H9 (cell line): ENCODE measurements around the gene PPARA. TPM values are rescaled to one million over a fixed set of nuclear protein-coding genes. Genes with fewer than 3 reads are reported as not detected.

Source experiments
- DNase-seq: peaks from one replicate; pipeline ENCODE4 v3.0.0-alpha.2; 2017
- H2AFZ ChIP-seq: one replicate; pipeline ENCODE4 v1.6.1; 2013; ENCODE audit warnings: mild to moderate bottlenecking, low read length, control low read depth, moderate library complexity
- H2AK5ac ChIP-seq: 2 replicates; pipeline ENCODE4 v1.6.1; 2013; ENCODE audit warnings: low read length, control low read depth, mixed read lengths; ENCODE audit not compliant: insufficient read length
- H2BK120ac ChIP-seq: one replicate; pipeline ENCODE4 v1.6.1; 2013; ENCODE audit warnings: low read depth, mild to moderate bottlenecking, low read length, control low read depth, inconsistent platforms; ENCODE audit not compliant: poor library complexity, severe bottlenecking
- H2BK12ac ChIP-seq: 2 replicates; pipeline ENCODE4 v1.6.1; 2013; ENCODE audit warnings: low read length, control low read depth, mixed read lengths, low read depth; ENCODE audit not compliant: insufficient read length
- H2BK15ac ChIP-seq: 2 replicates; pipeline ENCODE4 v1.6.1; 2013; ENCODE audit warnings: low read depth, low read length, control low read depth
- H2BK20ac ChIP-seq: one replicate; pipeline ENCODE4 v1.6.1; 2013; ENCODE audit warnings: low read depth, mild to moderate bottlenecking, low read length, control low read depth, inconsistent platforms; ENCODE audit not compliant: poor library complexity, severe bottlenecking
- H2BK5ac ChIP-seq: 2 replicates; pipeline ENCODE4 v1.6.1; 2013; ENCODE audit warnings: low read length, control low read depth, mixed read lengths; ENCODE audit not compliant: insufficient read length
- H3K14ac ChIP-seq: 2 replicates; pipeline ENCODE4 v1.6.1; 2013; ENCODE audit warnings: low read length, control low read depth; ENCODE audit not compliant: insufficient read depth
- H3K18ac ChIP-seq: 2 replicates; pipeline ENCODE4 v1.6.1; 2013; ENCODE audit warnings: low read depth, mild to moderate bottlenecking, mixed read lengths, low read length, control low read depth; ENCODE audit not compliant: insufficient read length
- H3K23ac ChIP-seq: 2 replicates; pipeline ENCODE4 v1.6.1; 2013; ENCODE audit warnings: low read length, control low read depth, mixed read lengths, low read depth; ENCODE audit not compliant: insufficient read length
- H3K23me2 ChIP-seq: 2 replicates; pipeline ENCODE4 v1.6.1; 2013; ENCODE audit warnings: low read depth, mild to moderate bottlenecking, mixed read lengths, low read length, control low read depth; ENCODE audit not compliant: insufficient read length, poor library complexity, severe bottlenecking
- H3K27ac ChIP-seq: 2 replicates; pipeline ENCODE4 v1.5.1; 2013; ENCODE audit warnings: low read length, control low read depth, mixed read lengths, low read depth; ENCODE audit not compliant: insufficient read length
- H3K27me3 ChIP-seq: 2 replicates; pipeline ENCODE4 v1.6.1; 2013; ENCODE audit warnings: low read length, control low read depth, inconsistent platforms; ENCODE audit not compliant: insufficient read depth
- H3K4ac ChIP-seq: 2 replicates; pipeline ENCODE4 v1.6.1; 2013; ENCODE audit warnings: low read depth, mild to moderate bottlenecking, control low read depth, inconsistent platforms, low read length, moderate library complexity
- H3K4me1 ChIP-seq: 2 replicates; pipeline ENCODE4 v1.6.1; 2013; ENCODE audit warnings: low read length, control low read depth, inconsistent platforms; ENCODE audit not compliant: insufficient read depth
- H3K4me2 ChIP-seq: 2 replicates; pipeline ENCODE4 v1.6.1; 2013; ENCODE audit warnings: low read length, control low read depth, mixed read lengths; ENCODE audit not compliant: insufficient read length, insufficient read depth
- H3K56ac ChIP-seq: 2 replicates; pipeline ENCODE4 v1.6.1; 2013; ENCODE audit warnings: low read depth, mild to moderate bottlenecking, mixed read lengths, low read length, control low read depth; ENCODE audit not compliant: insufficient read length
- H3K79me1 ChIP-seq: 2 replicates; pipeline ENCODE4 v1.6.1; 2013; ENCODE audit warnings: low read depth, mild to moderate bottlenecking, moderate library complexity, low read length, control low read depth, inconsistent platforms; ENCODE audit not compliant: insufficient read depth, poor library complexity, severe bottlenecking
- H3K79me2 ChIP-seq: 2 replicates; pipeline ENCODE4 v1.6.1; 2013; ENCODE audit warnings: low read length, control low read depth, inconsistent platforms; ENCODE audit not compliant: insufficient read depth
- H3K9ac ChIP-seq: 2 replicates; pipeline ENCODE4 v1.6.1; 2013; ENCODE audit warnings: low read length, control low read depth, mixed read lengths; ENCODE audit not compliant: insufficient read length; ENCODE audit errors: extremely low read depth
- H3K9me3 ChIP-seq: one replicate; pipeline ENCODE4 v1.6.1; 2013; ENCODE audit warnings: low read depth, low read length, inconsistent platforms; ENCODE audit not compliant: control insufficient read depth
- H3T11ph ChIP-seq: one replicate; pipeline ENCODE4 v1.6.1; 2013; ENCODE audit warnings: mild to moderate bottlenecking, low read length, control low read depth, inconsistent platforms
- H4K20me1 ChIP-seq: one replicate; pipeline ENCODE4 v1.6.1; 2013; ENCODE audit not compliant: control insufficient read depth, insufficient read length, insufficient read depth
- H4K5ac ChIP-seq: 2 replicates; pipeline ENCODE4 v1.6.1; 2013; ENCODE audit warnings: low read depth, mild to moderate bottlenecking, mixed read lengths, low read length, control low read depth; ENCODE audit not compliant: insufficient read length
- H4K8ac ChIP-seq: replicated peaks from 2 replicates; pipeline ENCODE4 v1.6.1; 2013; ENCODE audit warnings: low read length, control low read depth, mixed read lengths, low read depth; ENCODE audit not compliant: insufficient read length
- H4K91ac ChIP-seq: 2 replicates; pipeline ENCODE4 v1.6.1; 2013; ENCODE audit warnings: low read depth, mild to moderate bottlenecking, moderate library complexity, mixed read lengths, low read length, control low read depth; ENCODE audit not compliant: insufficient read length
- H3K27ac Mint-ChIP-seq, 3 experiments: 2 replicates in 2 of 3; 3 replicates in 1 of 3; pipeline ENCODE4 v1.8.0; 2020 to 2021; ENCODE audit warnings: mixed read lengths in 3 of 3, mild to moderate bottlenecking in 1 of 3, moderate library complexity in 1 of 3
- H3K27me3 Mint-ChIP-seq: 2 replicates; pipeline ENCODE4 v1.8.0; 2021; ENCODE audit warnings: low read depth, mild to moderate bottlenecking, moderate library complexity, mixed read lengths
- H3K36me3 Mint-ChIP-seq, 3 experiments: 2 replicates in 2 of 3; 3 replicates in 1 of 3; pipeline ENCODE4 v1.8.0; 2020 to 2021; ENCODE audit warnings: low read depth in 3 of 3, mixed read lengths in 3 of 3; ENCODE audit not compliant: insufficient read depth in 1 of 3
- H3K4me1 Mint-ChIP-seq, 2 experiments: 2 replicates each; pipeline ENCODE4 v1.8.0; 2020; ENCODE audit warnings: mixed read lengths in 2 of 2
- H3K4me3 Mint-ChIP-seq, 2 experiments: 2 replicates in 1 of 2; 3 replicates in 1 of 2; pipeline ENCODE4 v1.8.0; 2020 to 2021; ENCODE audit warnings: mild to moderate bottlenecking in 2 of 2, mixed read lengths in 2 of 2, moderate library complexity in 1 of 2
- H3K9me3 Mint-ChIP-seq, 2 experiments: 2 replicates in 1 of 2; 3 replicates in 1 of 2; pipeline ENCODE4 v1.8.0; 2020; ENCODE audit warnings: mild to moderate bottlenecking in 2 of 2, mixed read lengths in 2 of 2, moderate library complexity in 1 of 2
- CTCF ChIP-seq: fragments of 200-600 bp; sonication (generic); conservative IDR thresholded peaks from 3 replicates; pipeline ENCODE4 v1.8.0; 2021; ENCODE audit warnings: antibody characterized with exemption, mild to moderate bottlenecking
- WGBS: extraction: QIAGEN DNeasy Blood & Tissue Kit; methylation state at CpG from one replicate; pipeline ENCODE4 v1.1.7; 2013; ENCODE audit warnings: missing lambda C conversion rate, low lambda C conversion rate, mixed read lengths; ENCODE audit not compliant: insufficient read length; ENCODE audit errors: extremely low coverage; 5-methylcytosine and 5-hydroxymethylcytosine counted together
- total RNA-seq: library from RNA; stranded (reverse); gene quantifications from 2 replicates; pipeline ENCODE4 v1.2.1, GENCODE V29; 2021

Gene PPARA
- total RNA-seq, 1 experiment from 2014 or later = 7.3 TPM

DNA sequence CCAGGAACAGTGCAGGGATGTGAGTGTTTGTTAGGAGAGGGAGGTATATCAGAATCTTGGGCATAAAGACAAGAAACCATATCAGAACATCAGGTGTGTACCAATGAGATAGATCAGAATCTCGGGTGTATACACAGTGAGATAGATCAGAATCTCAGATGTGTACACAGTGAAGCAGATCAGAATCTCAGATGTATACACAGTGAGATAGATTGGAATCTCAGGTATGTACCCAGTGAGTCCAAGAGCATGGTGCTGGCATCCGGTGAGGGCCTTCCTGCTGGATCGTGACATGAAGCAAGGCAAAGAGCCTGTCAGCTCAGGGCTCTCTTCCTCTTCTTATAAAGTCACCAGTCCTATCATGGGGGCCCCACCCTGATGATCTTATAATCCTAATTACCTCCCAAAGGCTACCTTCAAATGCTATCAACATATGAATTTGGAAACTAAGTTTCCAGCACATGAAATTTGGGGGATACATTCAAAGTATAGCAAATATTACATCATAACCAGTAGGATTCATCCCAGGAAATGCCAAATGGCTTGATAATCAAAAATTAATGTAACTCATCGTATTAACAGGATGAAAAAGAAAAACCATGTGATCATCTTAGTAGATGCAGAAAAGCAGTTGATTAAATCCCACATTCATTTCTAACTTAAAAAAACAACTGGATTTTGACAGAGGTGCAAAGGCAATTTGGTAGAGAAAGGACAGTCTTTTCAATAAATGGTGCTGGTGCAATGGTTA, 28.6 kb downstream of the PPARA start:
- Histone ChIP-seq H3K23ac (no peak overlapping the region), H4K5ac (no peak overlapping the region), H3K9me3 (peaks cover 31% of the 10 kb centered on the region), H4K20me1 (no peaks in the 10 kb centered on the region), H4K8ac (no peak overlapping the region), H3K27me3 (no peaks in the 10 kb centered on the region), H3K4me1 (no peaks in the 10 kb centered on the region), H3K9ac (no peak overlapping the region), H3K23me2 (no peaks in the 10 kb centered on the region), H3K4ac (no peak overlapping the region), H3K18ac (no peak overlapping the region), H3K56ac (no peak overlapping the region), H3K79me2 (no peaks in the 10 kb centered on the region), H2AFZ (no peak overlapping the region), H2BK20ac (no peak overlapping the region), H2AK5ac (no peak overlapping the region), H3K4me2 (no peak overlapping the region), H2BK12ac (no peak overlapping the region), H3K27ac (no peak overlapping the region), H3K79me1 (no peaks in the 10 kb centered on the region), H4K91ac (no peak overlapping the region), H3K14ac (no peak overlapping the region), H3T11ph (no peak overlapping the region), H2BK15ac (no peak overlapping the region), H2BK5ac (no peak overlapping the region), H2BK120ac (no peak overlapping the region)
- TF ChIP-seq CTCF = no peak
- 0 out of 4 replicates have a peak, but pooled peaks cover 0 to 5% of the 10 kb centered on the region in 2 experiments for H3K4me1 Mint-ChIP-seq
- H3K4me3 Mint-ChIP-seq = no peak overlapping the region
- no CpG with 5 or more reads among the region's 4 CpGs for WGBS
- no peak for DNase-seq
- H3K36me3 Mint-ChIP-seq = peaks cover 14 to 21% (median 21%) of the 10 kb centered on the region in 3 experiments; a peak in 6 of 7 replicates
- H3K27me3 Mint-ChIP-seq = no peaks in the 10 kb centered on the region; the same call in none of the 2 replicates
- no peak overlapping the region for H3K27ac Mint-ChIP-seq
- H3K9me3 Mint-ChIP-seq = peaks cover 27 to 31% of the 10 kb centered on the region in 2 experiments
